NB4 (cell line): ENCODE measurements around the gene WRAP73.

Experiments
- DNase-seq: peaks from one replicate; pipeline ENCODE4 v3.0.0; 2010; ENCODE audit warnings: low read depth
- H3K4me3 ChIP-seq: one replicate; pipeline ENCODE4 v1.5.1; 2011; ENCODE audit warnings: mild to moderate bottlenecking, low read depth, low read length, moderate library complexity
- MYC ChIP-seq: IDR thresholded peaks from 2 replicates; pipeline ENCODE4 v1.6.1; 2011; ENCODE audit warnings: low read depth, low read length
- POLR2A ChIP-seq: IDR thresholded peaks from 2 replicates; pipeline ENCODE4 v1.6.1; 2011; ENCODE audit warnings: mild to moderate bottlenecking; ENCODE audit not compliant: insufficient read length; ENCODE audit errors: extremely low read depth
- TF ChIP-seq, protein P1 (sequence below): IDR thresholded peaks from 2 replicates; pipeline ENCODE4 v1.6.1; 2011; ENCODE audit warnings: low read depth, low read length
- TF ChIP-seq, protein P2 (sequence below): IDR thresholded peaks from one replicate; pipeline ENCODE4 v1.5.1; 2012; ENCODE audit warnings: low read depth, low read length

Gene WRAP73

DNA sequence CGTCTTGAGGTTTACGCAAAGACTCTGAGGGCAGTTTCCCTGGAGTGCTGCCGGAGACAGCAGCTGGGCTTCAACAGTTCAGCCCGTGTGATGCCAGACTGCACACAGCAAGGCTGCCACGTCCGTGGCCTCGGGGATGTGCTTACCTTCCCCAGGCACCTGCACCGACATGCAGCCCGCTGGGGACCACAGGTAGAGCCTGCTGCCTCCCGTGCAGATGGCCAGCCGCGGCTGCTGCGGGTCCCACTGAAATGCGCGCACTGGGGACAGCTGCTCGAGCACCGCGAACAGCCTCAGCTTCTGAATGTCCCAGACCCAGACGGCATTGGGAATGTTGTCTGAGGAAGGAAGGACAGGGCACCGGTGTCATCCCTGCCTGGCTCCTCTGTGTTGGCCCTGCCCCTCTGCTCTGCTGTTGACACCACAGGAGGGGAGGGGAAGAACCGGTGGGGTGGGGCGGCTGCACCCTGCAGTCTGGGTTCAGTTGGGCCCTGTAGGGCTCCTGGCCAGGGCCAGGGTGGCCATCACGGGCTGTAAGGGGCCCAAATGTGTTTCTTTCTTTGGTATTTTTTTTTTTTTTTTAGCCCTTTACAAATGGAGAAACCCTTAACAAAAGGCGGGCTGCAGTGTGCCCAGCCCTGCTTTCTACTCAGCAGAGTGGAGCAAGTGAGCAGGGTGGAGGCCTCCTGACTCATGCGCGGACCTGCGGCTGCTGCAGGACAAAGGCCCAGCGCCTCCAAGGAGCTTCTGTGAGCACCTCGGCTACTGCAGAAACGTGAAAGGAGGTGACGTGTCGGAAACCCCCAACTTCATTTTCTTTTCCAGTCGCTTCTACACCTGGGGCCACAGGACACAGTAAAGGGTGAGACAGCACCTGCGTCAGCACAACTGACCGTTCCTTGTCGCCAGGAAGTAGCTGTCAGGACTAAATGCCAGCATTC is 18.3 kb downstream of the WRAP73 start:
- DNase-seq, result no peak
- TF ChIP-seq MYC, result no peak
- TF ChIP-seq, protein P1, sequence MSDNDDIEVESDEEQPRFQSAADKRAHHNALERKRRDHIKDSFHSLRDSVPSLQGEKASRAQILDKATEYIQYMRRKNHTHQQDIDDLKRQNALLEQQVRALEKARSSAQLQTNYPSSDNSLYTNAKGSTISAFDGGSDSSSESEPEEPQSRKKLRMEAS, result no peak
- no peak for TF ChIP-seq POLR2A
- TF ChIP-seq, protein P2, sequence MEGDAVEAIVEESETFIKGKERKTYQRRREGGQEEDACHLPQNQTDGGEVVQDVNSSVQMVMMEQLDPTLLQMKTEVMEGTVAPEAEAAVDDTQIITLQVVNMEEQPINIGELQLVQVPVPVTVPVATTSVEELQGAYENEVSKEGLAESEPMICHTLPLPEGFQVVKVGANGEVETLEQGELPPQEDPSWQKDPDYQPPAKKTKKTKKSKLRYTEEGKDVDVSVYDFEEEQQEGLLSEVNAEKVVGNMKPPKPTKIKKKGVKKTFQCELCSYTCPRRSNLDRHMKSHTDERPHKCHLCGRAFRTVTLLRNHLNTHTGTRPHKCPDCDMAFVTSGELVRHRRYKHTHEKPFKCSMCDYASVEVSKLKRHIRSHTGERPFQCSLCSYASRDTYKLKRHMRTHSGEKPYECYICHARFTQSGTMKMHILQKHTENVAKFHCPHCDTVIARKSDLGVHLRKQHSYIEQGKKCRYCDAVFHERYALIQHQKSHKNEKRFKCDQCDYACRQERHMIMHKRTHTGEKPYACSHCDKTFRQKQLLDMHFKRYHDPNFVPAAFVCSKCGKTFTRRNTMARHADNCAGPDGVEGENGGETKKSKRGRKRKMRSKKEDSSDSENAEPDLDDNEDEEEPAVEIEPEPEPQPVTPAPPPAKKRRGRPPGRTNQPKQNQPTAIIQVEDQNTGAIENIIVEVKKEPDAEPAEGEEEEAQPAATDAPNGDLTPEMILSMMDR, result no peak
- H3K4me3 ChIP-seq, result no peak overlapping the region

DNA sequence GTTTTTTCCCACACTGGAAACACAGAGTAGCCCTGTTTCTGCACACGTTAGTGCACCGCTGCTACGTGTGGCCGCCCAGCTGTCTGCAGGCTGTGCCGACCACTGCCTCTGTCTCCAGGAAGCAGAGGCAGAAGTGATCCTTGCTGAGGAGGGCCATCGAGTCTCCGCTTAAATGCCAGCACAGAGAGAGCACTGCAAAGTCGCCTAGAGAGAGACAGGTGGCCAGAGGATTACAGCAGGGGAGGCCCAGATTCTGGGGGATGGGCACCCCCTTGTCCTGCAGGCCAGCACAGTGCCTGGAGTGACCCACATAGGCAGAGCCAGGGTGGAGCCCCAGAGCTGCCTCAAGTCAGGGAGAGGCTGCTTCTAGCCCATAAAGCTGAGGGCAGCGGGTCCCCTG is 19.0 kb downstream of the WRAP73 start:
- H3K4me3 ChIP-seq, result no peak overlapping the region
- no peak for TF ChIP-seq POLR2A
- no peak for DNase-seq

DNA sequence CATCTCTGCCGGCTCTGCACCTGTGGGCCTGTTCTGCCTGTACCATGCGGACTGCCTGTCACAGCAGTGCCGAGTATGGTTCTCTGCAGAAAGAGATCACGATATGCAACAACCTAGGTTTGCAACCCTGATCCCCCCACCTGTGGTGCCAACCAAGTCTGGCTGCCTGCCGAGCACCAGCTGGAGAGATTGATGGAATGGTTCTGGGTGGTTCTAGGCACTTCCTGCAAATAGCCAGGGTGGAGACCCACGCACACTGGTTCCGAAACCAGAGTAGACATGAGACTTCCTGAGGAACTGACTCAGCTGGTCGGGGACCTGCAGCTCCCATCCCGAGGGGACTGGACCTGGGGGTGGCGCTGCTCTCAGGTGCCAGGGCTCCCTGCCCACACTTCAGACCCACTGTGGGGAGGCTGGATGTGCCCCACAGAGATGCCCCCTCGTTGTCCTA is 19.7 kb downstream of the WRAP73 start:
- DNase-seq, result no peak
- TF ChIP-seq, protein P1, result no peak
- TF ChIP-seq, protein P2, result no peak
- TF ChIP-seq POLR2A, result no peak
- TF ChIP-seq MYC, result no peak

DNA sequence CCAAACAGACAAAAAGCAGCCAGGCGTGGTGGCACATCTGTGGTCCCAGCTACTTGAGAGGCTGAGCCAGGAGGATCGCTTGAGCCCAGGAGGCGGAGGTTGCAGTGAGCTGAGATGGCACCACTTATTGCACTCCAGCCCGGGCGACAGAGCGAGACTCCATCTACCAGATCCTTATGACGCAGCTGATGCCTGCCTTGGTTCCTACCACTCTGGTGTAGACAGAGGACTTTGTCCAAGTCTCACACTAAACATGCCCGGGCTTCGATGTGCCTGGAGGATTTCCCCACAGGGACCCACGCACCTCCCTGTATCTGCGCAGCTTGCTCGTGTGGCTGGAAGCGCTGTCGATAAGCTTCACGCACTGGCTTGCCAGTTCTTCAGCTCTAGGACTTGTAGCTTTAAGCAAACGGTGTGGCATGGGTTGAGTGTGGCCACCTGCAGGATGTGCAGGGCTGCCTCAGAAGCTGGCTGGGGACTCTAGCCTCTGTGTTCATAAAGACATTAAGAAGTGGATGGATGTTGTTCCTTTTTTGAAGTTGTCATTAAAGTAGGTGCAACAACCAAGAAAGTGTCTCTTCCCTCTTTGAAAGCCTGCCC is 20.2 kb downstream of the WRAP73 start:
- no peak overlapping the region for H3K4me3 ChIP-seq
- TF ChIP-seq, protein P1, result no peak
- no peak for TF ChIP-seq MYC
- TF ChIP-seq, protein P2, result no peak
- TF ChIP-seq POLR2A, result no peak
- no peak for DNase-seq

More for the DNA sequence above, 19.7 kb downstream of the WRAP73 start:
- no peak overlapping the region for H3K4me3 ChIP-seq

DNA sequence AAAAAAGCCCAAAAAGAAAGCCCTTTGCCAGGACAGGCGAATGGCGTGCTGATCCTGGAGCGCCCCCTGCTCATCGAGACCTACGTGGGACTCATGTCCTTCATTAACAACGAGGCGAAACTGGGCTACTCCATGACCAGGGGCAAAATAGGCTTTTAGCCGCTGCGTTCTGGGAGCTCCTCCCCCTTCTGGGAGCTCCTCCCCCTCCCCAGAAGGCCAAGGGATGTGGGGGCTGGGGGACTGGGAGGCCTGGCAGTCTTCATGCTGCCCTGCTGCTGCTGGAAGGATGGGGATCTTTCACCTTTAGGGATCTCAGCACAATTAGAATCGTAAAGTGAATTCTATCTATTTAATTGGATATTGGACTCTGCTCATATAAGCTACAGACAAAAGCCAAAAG is 21.5 kb downstream of the WRAP73 start:
- no peak for DNase-seq
- no peak overlapping the region for H3K4me3 ChIP-seq
- TF ChIP-seq MYC, result no peak
- TF ChIP-seq, protein P2, result no peak
- TF ChIP-seq POLR2A, result no peak

DNA sequence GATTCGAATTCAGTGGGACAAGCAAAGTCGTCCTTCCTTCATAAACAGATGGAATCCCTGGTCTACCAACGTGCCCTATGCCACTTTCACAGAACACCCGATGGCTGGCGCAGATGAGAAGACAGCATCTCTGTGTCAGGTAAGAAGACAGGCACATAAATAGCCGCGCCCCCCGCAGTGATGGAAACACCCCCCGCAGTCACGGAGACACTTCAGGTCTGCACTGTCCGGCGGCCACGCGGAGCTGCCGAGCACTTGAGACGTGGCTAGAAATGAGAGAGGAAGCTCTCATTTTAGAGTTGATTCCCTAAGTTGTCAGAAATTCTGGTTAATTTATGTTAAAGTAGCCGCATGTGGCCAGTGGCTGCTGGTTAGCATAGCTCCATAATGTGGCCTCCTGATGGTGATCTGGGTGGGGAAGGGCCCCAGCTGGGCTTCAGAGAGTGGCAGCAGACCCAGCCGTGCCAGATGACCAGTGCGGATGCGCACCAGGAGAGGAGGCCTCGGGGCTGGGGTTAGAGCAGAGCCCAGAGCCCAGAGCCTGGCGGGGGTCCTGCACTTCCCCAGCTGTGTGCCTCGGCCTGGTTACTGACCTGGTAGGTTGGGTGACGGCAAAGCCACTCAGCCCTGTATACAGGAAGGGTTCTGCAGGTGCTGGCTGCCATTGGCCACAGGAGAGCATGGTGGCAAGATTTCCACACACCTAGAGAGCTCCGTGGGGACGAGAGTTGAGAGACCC is 22.2 kb downstream of the WRAP73 start:
- no peak overlapping the region for H3K4me3 ChIP-seq
- DNase-seq, result no peak
- TF ChIP-seq, protein P1, result no peak
- no peak for TF ChIP-seq POLR2A
- TF ChIP-seq, protein P2, result no peak
- no peak for TF ChIP-seq MYC
